ENCODE results near the gene PARVB. TPM values are rescaled to one million over a fixed set of nuclear protein-coding genes. Genes with fewer than 3 reads are reported as not detected.

PARVB gene
- total and polyA plus RNA-seq, 2 of the 8 experiments (the other 6 are each of a cell fraction or from before 2014, with no cell fraction given): 14.5 to 18.6 TPM

- TF ChIP-seq JUN (IDR thresholded peaks at IDR 0.05; ENCODE audit: low read depth, low read length): peak; percentile 56; the same call in 1 of the 2 replicates
- TF ChIP-seq MAX (IDR thresholded peaks at IDR 0.05): peak; percentile 92
- no peak; a peak in 1 of 3 replicates for TF ChIP-seq POLR2A (IDR thresholded peaks at IDR 0.05; ENCODE audit: control extremely low read depth in 1 of 2, low read depth in 2 of 2, low read length in 2 of 2)
- no peak for TF ChIP-seq YY1 (IDR thresholded peaks at IDR 0.05; ENCODE audit: low read depth, low read length)
- TF ChIP-seq CREB1 (IDR thresholded peaks at IDR 0.05): peak; percentile 5; the same call in 1 of the 2 replicates
- TF ChIP-seq SP4 (IDR thresholded peaks at IDR 0.05; ENCODE audit: low read length): no peak; the same call in 1 of the 2 replicates
- no peak for TF ChIP-seq PHF8 (conservative IDR thresholded peaks at IDR 0.05; ENCODE audit: low read depth, low read length)
- no peak for TF ChIP-seq TEAD4 (IDR thresholded peaks at IDR 0.05; ENCODE audit: low read depth, low read length)
- no peak for TF ChIP-seq KDM1A (IDR thresholded peaks at IDR 0.05; ENCODE audit: borderline replicate concordance, low read length)
- no peak for TF ChIP-seq RNF2 (IDR thresholded peaks at IDR 0.05; ENCODE audit: borderline replicate concordance, low read depth, low read length, missing control alignments, poor library complexity, severe bottlenecking)
- TF ChIP-seq SIN3A (conservative IDR thresholded peaks at IDR 0.05 in 1 of 2, IDR thresholded peaks at IDR 0.05 in 1 of 2; ENCODE audit: low read depth in 1 of 2, low read length in 2 of 2): 0 out of 4 replicates have a peak, but pooled peaks of 1 of the 2 experiments have one; percentile 37
- TF ChIP-seq EGR1 (IDR thresholded peaks at IDR 0.05; ENCODE audit: borderline replicate concordance, low read depth, low read length): no peak
- no peak for TF ChIP-seq RBBP5 (IDR thresholded peaks at IDR 0.05; ENCODE audit: borderline replicate concordance, low read depth, low read length)
- no peak for TF ChIP-seq FOSL1 (IDR thresholded peaks at IDR 0.05; ENCODE audit: insufficient read depth, low read depth, low read length)
- no peak for TF ChIP-seq SRF (IDR thresholded peaks at IDR 0.05; ENCODE audit: low read depth, low read length)
- TF ChIP-seq GABPA (IDR thresholded peaks at IDR 0.05; ENCODE audit: borderline replicate concordance, insufficient read depth, low read length): no peak
- TF ChIP-seq ATF3 (IDR thresholded peaks at IDR 0.05; ENCODE audit: insufficient read depth, low read depth, low read length): no peak
- no peak for TF ChIP-seq NRF1 (IDR thresholded peaks at IDR 0.05; ENCODE audit: low read depth, low read length)
- TF ChIP-seq JUND (IDR thresholded peaks at IDR 0.05; ENCODE audit: low read length): no peak
- no peak for TF ChIP-seq POU5F1 (IDR thresholded peaks at IDR 0.05; ENCODE audit: low read depth, low read length)
- TF ChIP-seq KDM5A (IDR thresholded peaks at IDR 0.05; ENCODE audit: low read length): no peak
- TF ChIP-seq BRCA1 (IDR thresholded peaks at IDR 0.05; ENCODE audit: low read depth, low read length): no peak
- TF ChIP-seq CBX5 (IDR thresholded peaks at IDR 0.05; ENCODE audit: low read depth, low read length): no peak
Observed at GRCh38 chr22:44146088-44146861, 122.2 kb downstream of the PARVB start (continued).
